ENCODE data around the gene RHOG. TPM values are rescaled to one million over a fixed set of nuclear protein-coding genes. Genes with fewer than 3 reads are reported as not detected.

RHOG gene
- total RNA-seq, 1 donor from 2014 or later: 5.5 TPM

- FAIRE-seq: no peak
- Histone ChIP-seq H3K4me3 (ENCODE audit: low read depth, low read length) (no peak overlapping the region), H3K27me3 (ENCODE audit: control insufficient read depth, insufficient read depth, low read length) (no peaks in the 10 kb centered on the region), H3K36me3 (ENCODE audit: control insufficient read depth, insufficient read depth, low read length) (no peaks in the 10 kb centered on the region)
- DNase-seq (ENCODE audit: low read depth): peak; percentile 55
- TF ChIP-seq, protein P1, sequence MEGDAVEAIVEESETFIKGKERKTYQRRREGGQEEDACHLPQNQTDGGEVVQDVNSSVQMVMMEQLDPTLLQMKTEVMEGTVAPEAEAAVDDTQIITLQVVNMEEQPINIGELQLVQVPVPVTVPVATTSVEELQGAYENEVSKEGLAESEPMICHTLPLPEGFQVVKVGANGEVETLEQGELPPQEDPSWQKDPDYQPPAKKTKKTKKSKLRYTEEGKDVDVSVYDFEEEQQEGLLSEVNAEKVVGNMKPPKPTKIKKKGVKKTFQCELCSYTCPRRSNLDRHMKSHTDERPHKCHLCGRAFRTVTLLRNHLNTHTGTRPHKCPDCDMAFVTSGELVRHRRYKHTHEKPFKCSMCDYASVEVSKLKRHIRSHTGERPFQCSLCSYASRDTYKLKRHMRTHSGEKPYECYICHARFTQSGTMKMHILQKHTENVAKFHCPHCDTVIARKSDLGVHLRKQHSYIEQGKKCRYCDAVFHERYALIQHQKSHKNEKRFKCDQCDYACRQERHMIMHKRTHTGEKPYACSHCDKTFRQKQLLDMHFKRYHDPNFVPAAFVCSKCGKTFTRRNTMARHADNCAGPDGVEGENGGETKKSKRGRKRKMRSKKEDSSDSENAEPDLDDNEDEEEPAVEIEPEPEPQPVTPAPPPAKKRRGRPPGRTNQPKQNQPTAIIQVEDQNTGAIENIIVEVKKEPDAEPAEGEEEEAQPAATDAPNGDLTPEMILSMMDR (IDR thresholded peaks at IDR 0.05; ENCODE audit: insufficient read depth, low read length, severe bottlenecking): no peak
Observed at GRCh38 chr11:3803726-3804495, 36.8 kb downstream of the RHOG start.

DNA sequence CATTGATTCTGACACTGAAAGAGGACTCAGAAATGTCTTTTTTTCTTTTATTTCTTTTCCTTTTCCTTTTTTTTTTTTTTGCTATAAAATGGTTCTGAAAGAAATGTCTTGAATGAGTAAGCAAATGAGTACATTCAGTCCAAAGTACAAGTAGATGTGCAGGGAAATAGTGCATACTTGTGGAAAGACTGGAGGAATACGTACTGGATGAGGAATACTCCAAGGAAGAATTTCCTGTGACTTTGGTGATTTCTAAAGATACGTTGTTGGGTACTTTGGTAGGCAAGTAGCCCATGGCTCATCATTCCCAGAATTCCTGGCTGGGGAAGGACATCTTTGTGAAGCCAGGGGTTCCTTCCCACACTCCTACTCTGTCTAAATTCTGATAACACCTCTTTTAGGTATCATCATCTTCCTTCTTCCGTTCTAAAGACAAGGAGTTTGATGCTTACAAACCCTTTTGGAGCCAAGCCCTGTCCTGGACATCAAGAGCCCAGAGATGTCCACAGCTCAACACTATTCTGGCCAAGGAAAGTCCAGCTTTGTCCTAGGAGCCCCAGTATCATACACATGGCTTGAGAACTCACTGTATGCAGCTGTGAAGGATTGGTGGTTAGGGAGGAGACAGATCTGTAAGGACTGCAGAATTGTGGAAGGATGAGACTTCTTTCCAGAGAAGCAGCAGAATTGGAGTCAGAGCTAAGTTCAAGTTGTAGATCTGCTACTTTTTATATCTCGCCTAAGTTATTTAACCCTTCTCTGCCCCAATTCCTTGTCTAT is 38.6 kb downstream of the RHOG start:
- DNase-seq (ENCODE audit: low read depth) (no peak), FAIRE-seq (no peak)
- Histone ChIP-seq H3K27me3 (ENCODE audit: control insufficient read depth, insufficient read depth, low read length) (no peaks in the 10 kb centered on the region), H3K36me3 (ENCODE audit: control insufficient read depth, insufficient read depth, low read length) (no peaks in the 10 kb centered on the region), H3K4me3 (ENCODE audit: low read depth, low read length) (no peak overlapping the region)
- TF ChIP-seq, protein P1 (IDR thresholded peaks at IDR 0.05; ENCODE audit: insufficient read depth, low read length, severe bottlenecking): no peak

- no peaks in the 10 kb centered on the region for H3K27me3 ChIP-seq (ENCODE audit: control insufficient read depth, insufficient read depth, low read length)
- TF ChIP-seq, protein P1 (IDR thresholded peaks at IDR 0.05; ENCODE audit: insufficient read depth, low read length, severe bottlenecking): no peak
- FAIRE-seq (no peak), DNase-seq (ENCODE audit: low read depth) (no peak)
- no peaks in the 10 kb centered on the region for H3K36me3 ChIP-seq (ENCODE audit: control insufficient read depth, insufficient read depth, low read length)
- no peak overlapping the region for H3K4me3 ChIP-seq (ENCODE audit: low read depth, low read length)
Observed at GRCh38 chr11:3799873-3800272, 40.9 kb downstream of the RHOG start.

GRCh38 chr11:3799143-3799542 is 41.6 kb downstream of the RHOG start:
- no peak overlapping the region for H3K4me3 ChIP-seq (ENCODE audit: low read depth, low read length)
- H3K27me3 ChIP-seq (ENCODE audit: control insufficient read depth, insufficient read depth, low read length): no peaks in the 10 kb centered on the region
- TF ChIP-seq, protein P1 (IDR thresholded peaks at IDR 0.05; ENCODE audit: insufficient read depth, low read length, severe bottlenecking): no peak
- DNase-seq (ENCODE audit: low read depth): no peak
- peaks cover 2% of the 10 kb centered on the region for H3K36me3 ChIP-seq (ENCODE audit: control insufficient read depth, insufficient read depth, low read length)
- FAIRE-seq: no peak

DNA sequence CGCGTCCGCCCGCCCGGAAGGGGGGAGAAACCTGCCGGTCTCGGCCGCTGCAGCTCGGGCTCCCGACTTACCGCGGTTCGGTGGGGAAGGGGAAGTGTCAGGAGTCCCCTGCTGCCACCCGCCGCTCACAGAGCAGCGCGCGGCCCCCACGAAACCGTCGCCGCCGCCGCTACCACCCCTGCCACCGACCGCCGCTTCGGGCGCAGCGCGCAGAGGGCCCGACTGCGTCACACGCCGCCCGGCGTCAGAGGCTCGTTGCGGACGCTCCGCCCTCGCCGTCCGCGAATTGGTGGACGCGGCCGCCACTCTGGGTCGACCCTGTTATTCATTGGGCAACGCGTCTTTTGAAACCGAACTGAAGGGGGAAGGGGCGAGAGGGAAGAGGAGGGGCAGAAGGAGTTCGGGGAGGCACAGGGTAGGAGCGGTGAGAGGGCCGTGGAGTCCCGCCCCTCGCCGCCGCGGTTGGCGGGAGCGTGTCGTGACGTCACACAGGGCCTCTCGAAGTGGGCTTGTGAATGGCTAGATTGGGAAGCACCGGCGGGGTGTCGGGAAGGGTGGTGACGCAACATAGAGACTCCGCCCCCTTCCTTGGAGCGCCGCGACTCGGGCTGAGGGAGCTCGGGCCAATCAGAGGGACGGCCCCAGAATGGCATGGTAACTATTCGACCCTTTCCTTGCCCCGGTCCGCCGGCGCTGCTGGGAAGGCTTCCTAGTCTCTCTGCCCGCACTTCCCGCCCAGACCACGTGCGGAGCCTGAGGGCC is 43.2 kb downstream of the RHOG start, which contains the start of gene NUP98:
Gene NUP98, minus strand, starts transcription at position 226 of the 762 bp plus-strand sequence. CDS start 15,437 bp downstream, outside the sequence.
- FAIRE-seq (no peak), DNase-seq (ENCODE audit: low read depth) (peak; percentile 99)
- TF ChIP-seq, protein P1 (IDR thresholded peaks at IDR 0.05; ENCODE audit: insufficient read depth, low read length, severe bottlenecking): no peak
- peaks cover 7% of the 10 kb centered on the region for H3K36me3 ChIP-seq (ENCODE audit: control insufficient read depth, insufficient read depth, low read length)
- H3K4me3 ChIP-seq (ENCODE audit: low read depth, low read length): peak within 1 kb of the TSS; percentile 98
- H3K27me3 ChIP-seq (ENCODE audit: control insufficient read depth, insufficient read depth, low read length): no peaks in the 10 kb centered on the region

Data from bronchial epithelial cell (primary cell).